Right lobe of liver (tissue), 6 donors: Measurements from ENCODE around the gene PBX2. TPM values are rescaled to one million over a fixed set of nuclear protein-coding genes. Genes with fewer than 3 reads are reported as not detected.

ENCODE experiments used
- ATAC-seq, 4 donors: fragments of 200-7000 bp; cut with Tn5 transposase; one replicate each; pipeline ENCODE4 v1.9.1; 2020; ENCODE audit warnings: mild to moderate bottlenecking in 4 of 4, moderate library complexity in 4 of 4
- DNase-seq, 3 donors: peaks; one replicate each; pipeline ENCODE4 v3.0.0-alpha.2; 2020
- H3K27ac ChIP-seq, 3 donors: fragments of 200-600 bp; one replicate each; pipeline ENCODE4 v1.8.0; 2022
- H3K27me3 ChIP-seq, 2 donors: fragments of 200-600 bp; one replicate each; pipeline ENCODE4 v1.8.0; 2022
- H3K36me3 ChIP-seq, 4 donors: fragments of 200-600 bp; sonication (generic) in 1 of 4; one replicate each; pipeline versions ENCODE4 v1.5.1 to v1.8.0; 2017 to 2022; ENCODE audit warnings: control low read depth in 1 of 4
- H3K4me1 ChIP-seq, 4 donors: fragments of 200-600 bp; sonication (generic) in 1 of 4; one replicate each; pipeline versions ENCODE4 v1.5.1 to v1.8.0; 2017 to 2022; ENCODE audit warnings: control low read depth in 1 of 4
- H3K4me3 ChIP-seq, 3 donors: fragments of 200-600 bp; one replicate each; pipeline ENCODE4 v1.8.0; 2022
- H3K9me3 ChIP-seq, 4 donors: fragments of 200-600 bp; sonication (generic) in 1 of 4; one replicate each; pipeline versions ENCODE4 v1.5.1 to v1.8.0; 2017 to 2022; ENCODE audit warnings: control low read depth in 1 of 4
- POLR2A ChIP-seq: fragments of 450-650 bp; IDR thresholded peaks from one replicate; pipeline ENCODE4 v1.6.1; 2017; ENCODE audit warnings: antibody characterized with exemption, mild to moderate bottlenecking
- WGBS: methylation state at CpG from one replicate; pipeline ENCODE4 v1.1.6; 2018; ENCODE audit warnings: low coverage, low lambda C conversion rate; ENCODE audit not compliant: insufficient coverage; ENCODE audit errors: missing lambda C conversion rate; 5-methylcytosine and 5-hydroxymethylcytosine counted together
- intact Hi-C, 2 donors: fragments of 100-400 bp; cut with DNase I; formaldehyde crosslinking; loops; one replicate each; pipeline versions ENCODE4 v1.11.2 to v1.14.1; 2022
- microRNA-seq, 2 donors: library from miRNA; unstranded; fragments of <30 nt; microRNA quantifications; one replicate each; pipeline ENCODE4, GENCODE V29; 2019 to 2020
- small RNA-seq, 2 experiments: library from RNA; depleted of rRNA; stranded (forward); fragments of <200 nt; gene quantifications; one replicate each; pipeline ENCODE3, GENCODE V24; 2016
- total RNA-seq, 6 experiments: library from RNA; depleted of rRNA in 2 of 6; stranded (reverse); fragments of >200 nt in 2 of 6; fragmentation: NEBNext Ultra II Directional in 3 of 6; extraction: Animal tissue kit (Norgen Biotek cat#: 25700) in 3 of 6; gene quantifications; one replicate each; pipeline versions ENCODE4 v1.1.0 to v1.2.4, GENCODE V29; 2016 to 2023
- TF ChIP-seq, protein P1 (sequence below), 4 donors: fragments of 200-600 bp in 3 of 4; fragments of 450-650 bp in 1 of 4; IDR thresholded peaks; one replicate each; pipeline versions ENCODE4 v1.5.1 to v1.8.0; 2016 to 2022; ENCODE audit warnings: antibody characterized with exemption in 4 of 4, mild to moderate bottlenecking in 2 of 4
- donor health status: DM: no; HTN: yes; CAD: no.
- donor health status: DM: no; HTN: no; CAD: no.
- donor health status: DM: no; HTN: no; CAD: no.
- donor health status: DM: no; HTN: yes; CAD: no.
- donor health status: DM: no; HTN: yes; CAD: no.

Gene PBX2
- total RNA-seq, 6 experiments from 2014 or later: 15.5 to 29.5 (median 24.3) TPM

DNA sequence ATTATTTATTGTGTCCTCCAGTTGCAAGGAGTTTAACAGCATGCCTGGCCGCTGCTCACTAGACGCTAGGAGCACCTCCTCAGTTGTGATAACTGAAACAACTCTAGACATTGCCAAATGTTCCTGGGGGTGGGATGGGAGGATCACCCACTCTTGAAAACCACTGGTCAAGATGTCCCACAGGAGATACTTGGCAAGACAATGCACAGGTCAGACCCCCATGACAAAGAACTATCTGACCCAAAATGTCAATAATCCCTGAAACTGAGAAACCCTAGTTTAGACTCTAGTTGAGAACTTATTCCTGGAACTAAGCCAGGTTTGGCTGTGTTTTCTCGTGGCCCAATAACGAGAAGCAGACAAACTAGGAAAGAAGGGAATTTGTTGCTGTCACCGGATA, 50.4 kb downstream of the PBX2 start:
- Histone ChIP-seq H3K36me3 (no peaks in the 10 kb centered on the region), H3K27me3 (no peaks in the 10 kb centered on the region), H3K27ac (no peak overlapping the region), H3K4me3 (no peak overlapping the region), H3K9me3 (no peaks in the 10 kb centered on the region), H3K4me1 (peaks cover 0 to 9% (median 0%) of the 10 kb centered on the region in 4 donors)
- no peak for TF ChIP-seq POLR2A
- TF ChIP-seq, protein P1, sequence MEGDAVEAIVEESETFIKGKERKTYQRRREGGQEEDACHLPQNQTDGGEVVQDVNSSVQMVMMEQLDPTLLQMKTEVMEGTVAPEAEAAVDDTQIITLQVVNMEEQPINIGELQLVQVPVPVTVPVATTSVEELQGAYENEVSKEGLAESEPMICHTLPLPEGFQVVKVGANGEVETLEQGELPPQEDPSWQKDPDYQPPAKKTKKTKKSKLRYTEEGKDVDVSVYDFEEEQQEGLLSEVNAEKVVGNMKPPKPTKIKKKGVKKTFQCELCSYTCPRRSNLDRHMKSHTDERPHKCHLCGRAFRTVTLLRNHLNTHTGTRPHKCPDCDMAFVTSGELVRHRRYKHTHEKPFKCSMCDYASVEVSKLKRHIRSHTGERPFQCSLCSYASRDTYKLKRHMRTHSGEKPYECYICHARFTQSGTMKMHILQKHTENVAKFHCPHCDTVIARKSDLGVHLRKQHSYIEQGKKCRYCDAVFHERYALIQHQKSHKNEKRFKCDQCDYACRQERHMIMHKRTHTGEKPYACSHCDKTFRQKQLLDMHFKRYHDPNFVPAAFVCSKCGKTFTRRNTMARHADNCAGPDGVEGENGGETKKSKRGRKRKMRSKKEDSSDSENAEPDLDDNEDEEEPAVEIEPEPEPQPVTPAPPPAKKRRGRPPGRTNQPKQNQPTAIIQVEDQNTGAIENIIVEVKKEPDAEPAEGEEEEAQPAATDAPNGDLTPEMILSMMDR (IDR thresholded peaks at IDR 0.05): no peak
- intact Hi-C loops: no loop called here
- ATAC-seq: no peak
- 52% methylated on average over 4 of the region's 5 CpGs for WGBS
- no peak for DNase-seq

DNA sequence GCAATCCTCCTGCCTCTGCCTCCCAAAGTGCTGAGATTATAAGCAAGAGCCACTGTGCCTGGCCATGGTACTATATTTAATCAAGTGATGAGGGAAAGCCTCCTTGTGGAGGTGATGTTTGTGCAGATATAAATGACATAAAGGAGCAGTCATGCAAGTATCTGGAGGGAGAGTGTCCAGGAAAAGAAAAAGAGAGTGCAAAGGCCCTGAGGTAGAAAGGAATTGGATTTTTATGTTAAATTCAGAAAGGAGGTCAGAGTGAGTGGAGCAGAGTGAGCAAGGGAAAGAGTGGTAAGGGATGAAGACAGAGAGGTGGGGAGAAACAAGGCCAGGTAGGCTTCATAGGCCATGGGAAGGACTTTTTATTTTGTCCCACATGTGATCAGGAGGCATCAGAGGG, 52.5 kb downstream of the PBX2 start:
- intact Hi-C loops: no loop called here
- H3K4me1 ChIP-seq: peaks cover 0 to 9% (median 0%) of the 10 kb centered on the region in 4 donors
- no peaks in the 10 kb centered on the region for H3K36me3 ChIP-seq
- H3K27ac ChIP-seq: no peak overlapping the region
- ATAC-seq (no peak), DNase-seq (no peak)
- TF ChIP-seq, protein P1 (IDR thresholded peaks at IDR 0.05): no peak
- no peak overlapping the region for H3K4me3 ChIP-seq
- H3K9me3 ChIP-seq: no peaks in the 10 kb centered on the region
- no peaks in the 10 kb centered on the region for H3K27me3 ChIP-seq

Small RNA genes within 50 kb of the gene (microRNA-seq; reads per million reads assigned to microRNA genes)
- 0.58 to 1.3 reads per million in 2 donors for gene MIR6721
- gene MIR6833: 0.87 to 1.3 reads per million in 2 donors

Small RNA genes within 50 kb of the gene (small RNA-seq; reads per million reads assigned to genes)
- gene AL662884.1 (0 reads per million in 2 experiments), gene MIR6833 (0 reads per million in 2 experiments)

Other genes starting within 250 kb of the PBX2 start
- gene CFB, start 244.1 kb downstream of the PBX2 start, total RNA-seq: 1,000 to 10,000 TPM; 1,939 to 4,112 (median 3,131) TPM
- gene NELFE, start 231.2 kb downstream of the PBX2 start, total RNA-seq: 10 to 100 TPM in 5 of 6 experiments, 1 to 10 TPM in 1; 9.3 to 33.8 (median 18.3) TPM
- 10 to 100 TPM; 26.3 to 73.1 (median 47.1) TPM for gene SKIC2, start 231.0 kb downstream of the PBX2 start, total RNA-seq
- 10 to 100 TPM in 5 of 6 experiments, 1 to 10 TPM in 1; 9.8 to 14.6 (median 12.1) TPM for gene DXO, start 218.1 kb downstream of the PBX2 start, total RNA-seq
- gene C4A, start 208.1 kb downstream of the PBX2 start, total RNA-seq: 1,000 to 10,000 TPM; 1,495 to 2,818 (median 2,205) TPM
- gene C4B, start 175.4 kb downstream of the PBX2 start, total RNA-seq: 1,000 to 10,000 TPM; 1,420 to 2,805 (median 2,265) TPM
- 10 to 100 TPM in 3 of 6 experiments, 1 to 10 TPM in 3; 5.7 to 60.7 (median 14.0) TPM for gene CYP21A2, start 151.8 kb downstream of the PBX2 start, total RNA-seq
- gene TNXB, start 80.9 kb downstream of the PBX2 start, total RNA-seq: 10 to 100 TPM in 3 of 6 experiments, 1 to 10 TPM in 3; 7.2 to 28.3 (median 10.3) TPM
- 10 to 100 TPM; 15.2 to 35.5 (median 33.2) TPM for gene ATF6B, start 62.0 kb downstream of the PBX2 start, total RNA-seq
- gene FKBPL, start 59.9 kb downstream of the PBX2 start, total RNA-seq: 1 to 10 TPM; 1.5 to 2.7 (median 2.2) TPM
- gene PRRT1, start 38.3 kb downstream of the PBX2 start, total RNA-seq: under 1 TPM in 4 of 6 experiments, not detected in 2; 0.13 to 0.29 (median 0.24) TPM
- 10 to 100 TPM in 2 of 6 experiments, 1 to 10 TPM in 4; 6.4 to 16.0 (median 8.9) TPM for gene PPT2, start 36.1 kb downstream of the PBX2 start, total RNA-seq
- 1 to 10 TPM; 1.4 to 6.0 (median 4.2) TPM for gene EGFL8, start 25.6 kb downstream of the PBX2 start, total RNA-seq
- 10 to 100 TPM; 23.5 to 36.9 (median 31.6) TPM for gene AGPAT1, start 14.1 kb downstream of the PBX2 start, total RNA-seq
- gene RNF5, start 11.8 kb downstream of the PBX2 start, total RNA-seq: 10 to 100 TPM; 50.5 to 90.4 (median 60.9) TPM
- gene AGER, start 5.9 kb downstream of the PBX2 start, total RNA-seq: 1 to 10 TPM in 4 of 6 experiments, under 1 TPM in 2; 0.81 to 3.4 (median 1.8) TPM
- 1 to 10 TPM; 3.7 to 9.2 (median 5.7) TPM for gene GPSM3, start 2.4 kb upstream of the PBX2 start, total RNA-seq
- 10 to 100 TPM in 2 of 6 experiments, 1 to 10 TPM in 4; 6.6 to 16.5 (median 8.9) TPM for gene NOTCH4, start 33.9 kb upstream of the PBX2 start, total RNA-seq
- not detected for gene TSBP1, start 181.7 kb upstream of the PBX2 start, total RNA-seq
- gene BTNL2, start 217.0 kb upstream of the PBX2 start, total RNA-seq: not detected
- 100 to 1,000 TPM in 1 of 6 experiments, 10 to 100 TPM in 5; 21.2 to 235 (median 66.8) TPM for gene HLA-DRA, start 249.7 kb upstream of the PBX2 start, total RNA-seq